ENCODE results near the gene RARRES1. TPM values are rescaled to one million over a fixed set of nuclear protein-coding genes. Genes with fewer than 3 reads are reported as not detected.

The RARRES1 gene
- total RNA-seq, 1 donor from 2014 or later = 1.7 TPM

- Mint-ChIP-seq H3K36me3 (ENCODE audit: unreplicated experiment) (peaks cover 5% of the 10 kb centered on the region), H3K9me3 (ENCODE audit: unreplicated experiment) (peaks cover 2% of the 10 kb centered on the region), H3K4me3 (ENCODE audit: unreplicated experiment) (no peak overlapping the region), H3K4me1 (ENCODE audit: low read depth, unreplicated experiment) (no peaks in the 10 kb centered on the region), H3K27me3 (ENCODE audit: unreplicated experiment) (peaks cover 2% of the 10 kb centered on the region), H3K27ac (ENCODE audit: unreplicated experiment) (no peak overlapping the region)
- no peak for DNase-seq
- TF ChIP-seq CTCF (IDR thresholded peaks at IDR 0.05; ENCODE audit: partially characterized antibody, unreplicated experiment) = no peak
Measured at GRCh38 chr3:158753854-158754253, 21.6 kb upstream of the RARRES1 start.

GRCh38 chr3:158751316-158751715, 19.1 kb upstream of the RARRES1 start:
- no peak overlapping the region for H3K4me3 Mint-ChIP-seq (ENCODE audit: unreplicated experiment)
- no peak overlapping the region for H3K27ac Mint-ChIP-seq (ENCODE audit: unreplicated experiment)
- peaks cover 2% of the 10 kb centered on the region for H3K27me3 Mint-ChIP-seq (ENCODE audit: unreplicated experiment)
- peaks cover 2% of the 10 kb centered on the region for H3K9me3 Mint-ChIP-seq (ENCODE audit: unreplicated experiment)
- H3K36me3 Mint-ChIP-seq (ENCODE audit: unreplicated experiment) = peaks cover 6% of the 10 kb centered on the region
- TF ChIP-seq CTCF (IDR thresholded peaks at IDR 0.05; ENCODE audit: partially characterized antibody, unreplicated experiment) = no peak
- H3K4me1 Mint-ChIP-seq (ENCODE audit: low read depth, unreplicated experiment) = no peaks in the 10 kb centered on the region
- no peak for DNase-seq

GRCh38 chr3:158750016-158750415, 17.8 kb upstream of the RARRES1 start:
- no peak for DNase-seq
- Mint-ChIP-seq H3K9me3 (ENCODE audit: unreplicated experiment) (peaks cover 2% of the 10 kb centered on the region), H3K36me3 (ENCODE audit: unreplicated experiment) (peaks cover 6% of the 10 kb centered on the region), H3K4me1 (ENCODE audit: low read depth, unreplicated experiment) (no peaks in the 10 kb centered on the region), H3K27me3 (ENCODE audit: unreplicated experiment) (peaks cover 2% of the 10 kb centered on the region), H3K4me3 (ENCODE audit: unreplicated experiment) (no peak overlapping the region), H3K27ac (ENCODE audit: unreplicated experiment) (no peak overlapping the region)
- TF ChIP-seq CTCF (IDR thresholded peaks at IDR 0.05; ENCODE audit: partially characterized antibody, unreplicated experiment) = no peak

- no peak overlapping the region for H3K4me3 Mint-ChIP-seq (ENCODE audit: unreplicated experiment)
- TF ChIP-seq CTCF (IDR thresholded peaks at IDR 0.05; ENCODE audit: partially characterized antibody, unreplicated experiment) = no peak
- H3K36me3 Mint-ChIP-seq (ENCODE audit: unreplicated experiment) = peaks cover 6% of the 10 kb centered on the region
- peaks cover 2% of the 10 kb centered on the region for H3K27me3 Mint-ChIP-seq (ENCODE audit: unreplicated experiment)
- no peaks in the 10 kb centered on the region for H3K4me1 Mint-ChIP-seq (ENCODE audit: low read depth, unreplicated experiment)
- DNase-seq = no peak
- H3K9me3 Mint-ChIP-seq (ENCODE audit: unreplicated experiment) = peaks cover 2% of the 10 kb centered on the region
- H3K27ac Mint-ChIP-seq (ENCODE audit: unreplicated experiment) = no peak overlapping the region
Measured at GRCh38 chr3:158749526-158749925, 17.3 kb upstream of the RARRES1 start.

GRCh38 chr3:158748237-158748828, 16.1 kb upstream of the RARRES1 start:
- H3K27ac Mint-ChIP-seq (ENCODE audit: unreplicated experiment) = no peak overlapping the region
- peaks cover 2% of the 10 kb centered on the region for H3K27me3 Mint-ChIP-seq (ENCODE audit: unreplicated experiment)
- TF ChIP-seq CTCF (IDR thresholded peaks at IDR 0.05; ENCODE audit: partially characterized antibody, unreplicated experiment) = no peak
- H3K4me1 Mint-ChIP-seq (ENCODE audit: low read depth, unreplicated experiment) = no peaks in the 10 kb centered on the region
- H3K36me3 Mint-ChIP-seq (ENCODE audit: unreplicated experiment) = peaks cover 6% of the 10 kb centered on the region
- peaks cover 2% of the 10 kb centered on the region for H3K9me3 Mint-ChIP-seq (ENCODE audit: unreplicated experiment)
- no peak overlapping the region for H3K4me3 Mint-ChIP-seq (ENCODE audit: unreplicated experiment)
- DNase-seq = no peak
